Measurements from ENCODE around the gene CALN1.

GRCh38 chr7:72438491-72438890 is 26.4 kb upstream of the CALN1 start:
- TF ChIP-seq, protein P1, sequence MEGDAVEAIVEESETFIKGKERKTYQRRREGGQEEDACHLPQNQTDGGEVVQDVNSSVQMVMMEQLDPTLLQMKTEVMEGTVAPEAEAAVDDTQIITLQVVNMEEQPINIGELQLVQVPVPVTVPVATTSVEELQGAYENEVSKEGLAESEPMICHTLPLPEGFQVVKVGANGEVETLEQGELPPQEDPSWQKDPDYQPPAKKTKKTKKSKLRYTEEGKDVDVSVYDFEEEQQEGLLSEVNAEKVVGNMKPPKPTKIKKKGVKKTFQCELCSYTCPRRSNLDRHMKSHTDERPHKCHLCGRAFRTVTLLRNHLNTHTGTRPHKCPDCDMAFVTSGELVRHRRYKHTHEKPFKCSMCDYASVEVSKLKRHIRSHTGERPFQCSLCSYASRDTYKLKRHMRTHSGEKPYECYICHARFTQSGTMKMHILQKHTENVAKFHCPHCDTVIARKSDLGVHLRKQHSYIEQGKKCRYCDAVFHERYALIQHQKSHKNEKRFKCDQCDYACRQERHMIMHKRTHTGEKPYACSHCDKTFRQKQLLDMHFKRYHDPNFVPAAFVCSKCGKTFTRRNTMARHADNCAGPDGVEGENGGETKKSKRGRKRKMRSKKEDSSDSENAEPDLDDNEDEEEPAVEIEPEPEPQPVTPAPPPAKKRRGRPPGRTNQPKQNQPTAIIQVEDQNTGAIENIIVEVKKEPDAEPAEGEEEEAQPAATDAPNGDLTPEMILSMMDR (IDR thresholded peaks at IDR 0.05) = no peak
- no peak for TF ChIP-seq POLR2A (IDR thresholded peaks at IDR 0.05)
